ENCODE measurements around the gene PRPF39. TPM values are rescaled to one million over a fixed set of nuclear protein-coding genes. Genes with fewer than 3 reads are reported as not detected.

Gene PRPF39
- total RNA-seq, 1 experiment from 2014 or later, result 57.4 TPM

DNA sequence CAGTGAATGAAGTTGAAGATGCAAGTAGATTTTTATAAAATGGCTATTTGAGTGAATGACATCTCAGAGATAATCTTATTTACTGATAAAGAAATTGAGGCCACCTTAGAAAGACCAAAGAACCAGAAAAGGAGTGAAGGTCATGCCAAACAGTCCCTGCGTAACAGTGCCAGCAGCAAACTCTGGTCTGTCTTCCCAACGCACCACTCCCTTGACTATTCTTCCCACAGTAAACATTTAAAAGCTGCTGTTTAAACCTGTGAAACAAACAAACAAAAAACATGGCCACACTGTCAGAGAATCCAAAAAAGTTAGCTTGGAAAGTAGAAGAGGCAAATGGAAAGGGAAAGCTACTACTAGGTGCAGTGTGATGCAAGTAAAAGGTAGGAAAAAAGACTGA is 1.5 kb upstream of the PRPF39 start:
- ChIA-PET POLR2A (ENCODE audit: low non-redundant PET) (no interaction called here), CTCF (no interaction called here)
- no peaks in the 10 kb centered on the region for H3K9me3 ChIP-seq (ENCODE audit: low read depth, low read length, poor library complexity, severe bottlenecking)
- H3K36me3 ChIP-seq (ENCODE audit: insufficient read depth, low read length, poor library complexity, severe bottlenecking), result no peaks in the 10 kb centered on the region
- peaks cover 14% of the 10 kb centered on the region for H3K4me1 ChIP-seq (ENCODE audit: insufficient read depth, low read length, poor library complexity, severe bottlenecking)
- no TSS peak for BruUV-seq (replicated peaks)
- H3K4me3 ChIP-seq (ENCODE audit: low read depth, low read length, poor library complexity, severe bottlenecking), result no peak overlapping the region
- intact Hi-C loops (cut with micrococcal nuclease; ENCODE audit: unreplicated experiment), result loop anchor here (5.0 kb wide), 1 partner anchor 120 kb away; the partner anchor contains the start of genes KLHL28 and TOGARAM1
- H3K27ac ChIP-seq (ENCODE audit: low read depth, low read length, poor library complexity, severe bottlenecking), result no peak overlapping the region
- TF ChIP-seq EZH2 (IDR thresholded peaks at IDR 0.05; ENCODE audit: borderline replicate concordance, low read depth, low read length, poor library complexity, severe bottlenecking), result no peak
- TF ChIP-seq, protein P1, sequence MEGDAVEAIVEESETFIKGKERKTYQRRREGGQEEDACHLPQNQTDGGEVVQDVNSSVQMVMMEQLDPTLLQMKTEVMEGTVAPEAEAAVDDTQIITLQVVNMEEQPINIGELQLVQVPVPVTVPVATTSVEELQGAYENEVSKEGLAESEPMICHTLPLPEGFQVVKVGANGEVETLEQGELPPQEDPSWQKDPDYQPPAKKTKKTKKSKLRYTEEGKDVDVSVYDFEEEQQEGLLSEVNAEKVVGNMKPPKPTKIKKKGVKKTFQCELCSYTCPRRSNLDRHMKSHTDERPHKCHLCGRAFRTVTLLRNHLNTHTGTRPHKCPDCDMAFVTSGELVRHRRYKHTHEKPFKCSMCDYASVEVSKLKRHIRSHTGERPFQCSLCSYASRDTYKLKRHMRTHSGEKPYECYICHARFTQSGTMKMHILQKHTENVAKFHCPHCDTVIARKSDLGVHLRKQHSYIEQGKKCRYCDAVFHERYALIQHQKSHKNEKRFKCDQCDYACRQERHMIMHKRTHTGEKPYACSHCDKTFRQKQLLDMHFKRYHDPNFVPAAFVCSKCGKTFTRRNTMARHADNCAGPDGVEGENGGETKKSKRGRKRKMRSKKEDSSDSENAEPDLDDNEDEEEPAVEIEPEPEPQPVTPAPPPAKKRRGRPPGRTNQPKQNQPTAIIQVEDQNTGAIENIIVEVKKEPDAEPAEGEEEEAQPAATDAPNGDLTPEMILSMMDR (conservative IDR thresholded peaks at IDR 0.05; ENCODE audit: low read depth, low read length), result no peak
- DNase-seq (ENCODE audit: low spot score), result no peak
- H3K27me3 ChIP-seq (replicated peaks; ENCODE audit: insufficient read depth, low read depth, low read length, poor library complexity), result no peaks in the 10 kb centered on the region

DNA sequence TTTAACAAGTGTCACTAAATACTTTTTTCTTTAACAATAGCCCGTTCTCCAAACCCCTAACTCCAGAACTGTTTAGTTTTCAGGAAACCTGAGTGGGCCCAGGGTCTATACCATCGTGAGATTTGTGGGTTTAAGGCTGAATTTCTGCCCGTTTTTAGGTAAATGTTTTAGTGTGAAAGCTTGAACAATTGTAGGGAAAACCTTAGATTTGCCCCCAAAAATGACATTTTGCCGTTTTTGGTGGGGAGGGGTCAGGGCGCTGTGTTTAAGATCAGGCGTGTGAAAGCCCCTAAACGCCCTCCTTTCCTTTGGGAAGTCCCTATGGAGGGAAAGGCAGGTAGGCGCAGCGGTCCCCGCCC is 320 bp upstream of the PRPF39 start:
- intact Hi-C loops (cut with micrococcal nuclease; ENCODE audit: unreplicated experiment), result loop anchor here (5.0 kb wide), 1 partner anchor 121 kb away; the partner anchor contains the start of genes KLHL28 and TOGARAM1
- Histone ChIP-seq H3K4me1 (ENCODE audit: insufficient read depth, low read length, poor library complexity, severe bottlenecking) (peaks cover 14% of the 10 kb centered on the region), H3K4me3 (ENCODE audit: low read depth, low read length, poor library complexity, severe bottlenecking) (peak overlapping the region; percentile 83), H3K36me3 (ENCODE audit: insufficient read depth, low read length, poor library complexity, severe bottlenecking) (no peaks in the 10 kb centered on the region), H3K27me3 (replicated peaks; ENCODE audit: insufficient read depth, low read depth, low read length, poor library complexity) (no peaks in the 10 kb centered on the region), H3K9me3 (ENCODE audit: low read depth, low read length, poor library complexity, severe bottlenecking) (no peaks in the 10 kb centered on the region), H3K27ac (ENCODE audit: low read depth, low read length, poor library complexity, severe bottlenecking) (peak overlapping the region; percentile 20)
- DNase-seq (ENCODE audit: low spot score), result no peak
- CTCF ChIA-PET, result no interaction called here
- no TSS peak for BruUV-seq (replicated peaks)
- POLR2A ChIA-PET (ENCODE audit: low non-redundant PET), result no interaction called here
- TF ChIP-seq EZH2 (IDR thresholded peaks at IDR 0.05; ENCODE audit: borderline replicate concordance, low read depth, low read length, poor library complexity, severe bottlenecking), result no peak
- TF ChIP-seq, protein P1 (conservative IDR thresholded peaks at IDR 0.05; ENCODE audit: low read depth, low read length), result no peak

DNA sequence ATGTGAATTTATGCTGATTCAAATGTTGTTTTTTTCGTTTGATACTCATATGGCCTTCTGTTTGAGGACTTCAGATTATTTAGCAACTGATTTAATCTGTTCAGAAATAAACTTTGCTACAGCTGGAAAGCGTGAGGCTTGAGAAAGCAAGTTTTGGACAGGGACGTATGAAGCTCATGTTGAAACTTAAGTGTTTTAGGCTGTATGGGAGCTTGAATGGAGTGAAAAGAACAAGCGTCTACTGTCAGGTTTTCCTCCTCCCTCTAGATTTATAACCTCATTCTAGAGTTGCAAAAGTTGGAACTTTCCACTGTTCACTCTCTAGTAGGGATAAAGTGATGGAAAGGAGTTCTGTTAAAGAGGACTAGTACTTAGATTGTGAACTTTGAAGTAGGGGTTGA is 1.0 kb downstream of the PRPF39 start:
- Histone ChIP-seq H3K9me3 (ENCODE audit: low read depth, low read length, poor library complexity, severe bottlenecking) (no peaks in the 10 kb centered on the region), H3K4me1 (ENCODE audit: insufficient read depth, low read length, poor library complexity, severe bottlenecking) (peaks cover 18% of the 10 kb centered on the region), H3K36me3 (ENCODE audit: insufficient read depth, low read length, poor library complexity, severe bottlenecking) (no peaks in the 10 kb centered on the region), H3K4me3 (ENCODE audit: low read depth, low read length, poor library complexity, severe bottlenecking) (peak overlapping the region; percentile 83), H3K27ac (ENCODE audit: low read depth, low read length, poor library complexity, severe bottlenecking) (peak overlapping the region; percentile 82), H3K27me3 (replicated peaks; ENCODE audit: insufficient read depth, low read depth, low read length, poor library complexity) (no peaks in the 10 kb centered on the region)
- CTCF ChIA-PET, result no interaction called here
- DNase-seq (ENCODE audit: low spot score), result peak; percentile 14
- intact Hi-C loops (cut with micrococcal nuclease; ENCODE audit: unreplicated experiment), result loop anchor here (5.0 kb wide), 1 partner anchor 123 kb away; the partner anchor contains the start of genes KLHL28 and TOGARAM1
- TF ChIP-seq EZH2 (IDR thresholded peaks at IDR 0.05; ENCODE audit: borderline replicate concordance, low read depth, low read length, poor library complexity, severe bottlenecking), result no peak
- TF ChIP-seq, protein P1 (conservative IDR thresholded peaks at IDR 0.05; ENCODE audit: low read depth, low read length), result no peak
- no TSS peak for BruUV-seq (replicated peaks)
- POLR2A ChIA-PET (ENCODE audit: low non-redundant PET), result no interaction called here

All from A673 (cell line).